Smooth muscle cell of the pulmonary artery (primary cell): ENCODE results near the gene TIPARP. TPM values are rescaled to one million over a fixed set of nuclear protein-coding genes. Genes with fewer than 3 reads are reported as not detected.

ENCODE experiments used
- total RNA-seq: library from RNA; depleted of rRNA; stranded (reverse); fragments of >200 nt; gene quantifications from 2 replicates; pipeline ENCODE4 v1.2.3, GENCODE V29; 2014

The TIPARP gene
- 36.3 and 47.4 TPM in 2 replicates for total RNA-seq

GRCh38 chr3:156674046-156674910 is at the start of gene TIPARP:
Gene TIPARP, plus strand, starts transcription at chr3:156674590. Its CDS starts 3,108 bp downstream, at chr3:156677698.

Other genes with a start within 250 kb of the TIPARP start
- 391 and 422 TPM in 2 replicates for gene SSR3, start 119.5 kb upstream of the TIPARP start, total RNA-seq
- gene LEKR1, start 151.8 kb downstream of the TIPARP start, total RNA-seq: 0.20 and 0.63 TPM in 2 replicates